NB4 (cell line): ENCODE data around the gene VEGFA.
A peak's percentile ranks its signal among the peaks of the same experiment; 100 is the strongest.

Experiments used
- DNase-seq: peaks from one replicate; pipeline ENCODE4 v3.0.0; 2010; ENCODE audit warnings: low read depth
- H3K4me3 ChIP-seq: one replicate; pipeline ENCODE4 v1.5.1; 2011; ENCODE audit warnings: mild to moderate bottlenecking, low read depth, low read length, moderate library complexity
- CTCF ChIP-seq: IDR thresholded peaks from one replicate; pipeline ENCODE4 v1.5.1; 2012; ENCODE audit warnings: low read depth, low read length
- MAX ChIP-seq: IDR thresholded peaks from 2 replicates; pipeline ENCODE4 v1.6.1; 2011; ENCODE audit warnings: low read depth, low read length
- MYC ChIP-seq: IDR thresholded peaks from 2 replicates; pipeline ENCODE4 v1.6.1; 2011; ENCODE audit warnings: low read depth, low read length
- POLR2A ChIP-seq: IDR thresholded peaks from 2 replicates; pipeline ENCODE4 v1.6.1; 2011; ENCODE audit warnings: mild to moderate bottlenecking; ENCODE audit not compliant: insufficient read length; ENCODE audit errors: extremely low read depth

The VEGFA gene

GRCh38 chr6:43762966-43763695 is 6.9 kb upstream of the VEGFA start:
- H3K4me3 ChIP-seq: no peak overlapping the region
- TF ChIP-seq CTCF: peak; percentile 10
- TF ChIP-seq MYC: no peak
- DNase-seq: no peak

GRCh38 chr6:43763812-43764522 is 6.0 kb upstream of the VEGFA start:
- no peak for DNase-seq
- no peak overlapping the region for H3K4me3 ChIP-seq
- TF ChIP-seq MAX (no peak), MYC (no peak), POLR2A (no peak), CTCF (no peak)

GRCh38 chr6:43764772-43765171 is 5.2 kb upstream of the VEGFA start:
- TF ChIP-seq MYC (no peak), MAX (no peak), CTCF (no peak), POLR2A (no peak)
- no peak for DNase-seq
- no peak overlapping the region for H3K4me3 ChIP-seq

GRCh38 chr6:43765776-43766499 is 4.1 kb upstream of the VEGFA start:
- no peak overlapping the region for H3K4me3 ChIP-seq
- TF ChIP-seq POLR2A (no peak), CTCF (no peak), MYC (no peak)
- DNase-seq: no peak

- no peak for DNase-seq
- TF ChIP-seq MYC (no peak), POLR2A (no peak), MAX (no peak), CTCF (no peak)
- H3K4me3 ChIP-seq: no peak overlapping the region
These were observed 3.5 kb upstream of the VEGFA start for GRCh38 chr6:43766500-43766853.
